ENCODE data around the gene HUS1B. TPM values are rescaled to one million over a fixed set of nuclear protein-coding genes. Genes with fewer than 3 reads are reported as not detected.

HUS1B gene
- total and polyA plus RNA-seq, 2 of the 8 experiments (the other 6 are each of a cell fraction or from before 2014, with no cell fraction given): 0.48 to 1.1 TPM

- no peak overlapping the region for H2BK120ac ChIP-seq (replicated peaks; ENCODE audit: low read depth, low read length)
- no peak overlapping the region for H4K5ac ChIP-seq (ENCODE audit: insufficient read length, low read depth, low read length)
- no peak overlapping the region for H2AK5ac ChIP-seq (ENCODE audit: low read depth, low read length)
- POLR2A ChIA-PET (ENCODE audit: partially characterized antibody): interaction anchor here (1.0 to 1.3 kb wide), 2 partner anchors 8 to 11 kb away, joined by 4 to 9 read pairs; no protein-coding TSS in a partner anchor
- H3K27me3 ChIP-seq (replicated peaks in 1 of 4; ENCODE audit: control insufficient read depth in 3 of 4, extremely low read depth in 1 of 4, insufficient read depth in 3 of 4, low read length in 3 of 4): no peaks in the 10 kb centered on the region
- H3K23ac ChIP-seq (ENCODE audit: insufficient read length): no peak overlapping the region
- peaks cover 5 to 19% (median 12%) of the 10 kb centered on the region in 4 experiments for H3K4me1 ChIP-seq (replicated peaks in 1 of 4; ENCODE audit: control insufficient read depth in 3 of 4, insufficient read depth in 4 of 4, low read length in 3 of 4)
- H4K91ac ChIP-seq (replicated peaks; ENCODE audit: insufficient read length, low read length): peak overlapping the region; percentile 57
- peaks cover 0 to 4% (median 0%) of the 10 kb centered on the region in 4 experiments; a peak in 2 of 8 replicates for H3K36me3 ChIP-seq (ENCODE audit: control insufficient read depth in 2 of 4, insufficient read depth in 4 of 4, low read length in 3 of 4)
- H4K8ac ChIP-seq (ENCODE audit: extremely low read depth, insufficient read depth, low read length): no peak overlapping the region; the same call in 1 of the 2 replicates
- peak; percentile 49; the same call in 1 of the 2 replicates for TF ChIP-seq E2F6 (IDR thresholded peaks at IDR 0.05)
- peak; percentile 48 for TF ChIP-seq MAX (IDR thresholded peaks at IDR 0.05)
- TF ChIP-seq RBBP5 (IDR thresholded peaks at IDR 0.05; ENCODE audit: borderline replicate concordance, low read depth, low read length): no peak
- TF ChIP-seq EGR1 (IDR thresholded peaks at IDR 0.05; ENCODE audit: borderline replicate concordance, low read depth, low read length): no peak
- H3K18ac ChIP-seq (ENCODE audit: extremely low read depth, low read length): peak overlapping the region; percentile 38; the same call in 1 of the 2 replicates
- H2BK12ac ChIP-seq (ENCODE audit: low read depth, low read length): 0 out of 2 replicates have a peak overlapping the region, but pooled peaks have one; percentile 19
- no peak overlapping the region for H3K14ac ChIP-seq (ENCODE audit: insufficient read length)
- H3K9ac ChIP-seq (replicated peaks in 1 of 4; ENCODE audit: extremely low read depth in 1 of 4, low read depth in 3 of 4, low read length in 3 of 4): no peak overlapping the region
- no peak overlapping the region for H3K4me3 ChIP-seq (ENCODE audit: extremely low read depth in 1 of 4, insufficient read depth in 2 of 4, low read depth in 3 of 4, low read length in 4 of 4)
- CTCF ChIA-PET (ENCODE audit: partially characterized antibody): interaction anchor here (0.6 to 3.4 kb wide), 5 partner anchors 15 to 167 kb away, joined by 3 to 19 read pairs (median 3); partner anchors contain the start of gene EXOC2
- H3K23me2 ChIP-seq (ENCODE audit: low read depth, low read length): no peaks in the 10 kb centered on the region; the same call in 1 of the 2 replicates
- no peak overlapping the region for H3K56ac ChIP-seq (replicated peaks; ENCODE audit: insufficient read length, low read depth, low read length)
- no peak overlapping the region for H3K4ac ChIP-seq (replicated peaks; ENCODE audit: insufficient read length, low read depth, low read length)
- 62% methylated on average over 3 of the region's 3 CpGs; no CpG with 5 or more reads in 1 of the 2 experiments for WGBS, 2 experiments (ENCODE audit: extremely low coverage in 1 of 2, insufficient coverage in 1 of 2, insufficient read length in 1 of 2, insufficient replicate concordance in 2 of 2, low coverage in 1 of 2, low lambda C conversion rate in 2 of 2, missing lambda C conversion rate in 1 of 2)
- peaks cover 6 to 7% of the 10 kb centered on the region in 2 experiments; a peak in 1 of 4 replicates for H3K9me3 ChIP-seq (ENCODE audit: insufficient read depth in 2 of 2, low read depth in 1 of 2, low read length in 1 of 2)
- H2BK15ac ChIP-seq (ENCODE audit: low read length): no peak overlapping the region
- no peaks in the 10 kb centered on the region for H3K79me1 ChIP-seq (ENCODE audit: low read depth, low read length)
- H2BK5ac ChIP-seq (ENCODE audit: low read depth, low read length): 0 out of 2 replicates have a peak overlapping the region, but pooled peaks have one; percentile 35
- FAIRE-seq: no peak
- no peak overlapping the region for H2AFZ ChIP-seq (ENCODE audit: low read length)
- no peak overlapping the region; the same call in 1 of the 2 replicates for H3K27ac ChIP-seq (ENCODE audit: low read depth, low read length)
- no peak for DNase-seq (ENCODE audit: low read depth in 1 of 2, low spot score in 2 of 2)
- no peak overlapping the region for H2BK20ac ChIP-seq (ENCODE audit: low read length)
- no peak overlapping the region for H3K4me2 ChIP-seq (ENCODE audit: insufficient read depth in 1 of 2, low read depth in 2 of 2, low read length in 2 of 2)
- no peaks in the 10 kb centered on the region for H4K20me1 ChIP-seq (replicated peaks in 1 of 2; ENCODE audit: control insufficient read depth in 1 of 2, insufficient read depth in 2 of 2, low read length in 2 of 2)
- peaks cover 4 to 83% of the 10 kb centered on the region in 2 experiments; a peak in 3 of 4 replicates for H3K79me2 ChIP-seq (ENCODE audit: control insufficient read depth in 1 of 2, insufficient read depth in 2 of 2, low read length in 2 of 2)
These were observed 18.1 kb upstream of the HUS1B start for GRCh38 chr6:674956-675355.
